ENCODE measurements around the gene SETD1A. TPM values are rescaled to one million over a fixed set of nuclear protein-coding genes. Genes with fewer than 3 reads are reported as not detected.

The SETD1A gene
- total and polyA plus RNA-seq, 2 of the 8 experiments (the other 6 are each of a cell fraction or from before 2014, with no cell fraction given): 4.8 to 29.0 TPM

DNA sequence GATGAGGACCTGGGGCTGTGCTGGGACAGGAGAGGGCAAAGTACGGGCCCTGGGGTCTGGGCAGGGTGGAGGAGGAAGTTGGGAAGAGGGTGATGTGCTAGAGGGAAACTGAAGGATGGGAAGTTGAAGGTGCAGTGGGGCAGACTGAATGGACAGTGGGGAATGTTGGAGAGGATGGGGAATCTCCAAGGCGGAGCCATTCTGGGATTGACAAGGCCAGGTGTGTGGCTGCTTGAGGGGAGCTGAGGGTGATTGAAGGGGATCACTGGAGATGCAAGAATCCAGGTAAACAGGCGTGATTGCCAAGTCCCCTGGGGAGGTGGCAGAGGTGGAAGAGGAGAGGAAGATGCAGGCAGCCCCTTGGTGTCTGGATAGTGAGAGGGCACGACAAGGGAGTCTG lies 18.9 kb downstream of the SETD1A start (continued):
- TF ChIP-seq, protein P1, sequence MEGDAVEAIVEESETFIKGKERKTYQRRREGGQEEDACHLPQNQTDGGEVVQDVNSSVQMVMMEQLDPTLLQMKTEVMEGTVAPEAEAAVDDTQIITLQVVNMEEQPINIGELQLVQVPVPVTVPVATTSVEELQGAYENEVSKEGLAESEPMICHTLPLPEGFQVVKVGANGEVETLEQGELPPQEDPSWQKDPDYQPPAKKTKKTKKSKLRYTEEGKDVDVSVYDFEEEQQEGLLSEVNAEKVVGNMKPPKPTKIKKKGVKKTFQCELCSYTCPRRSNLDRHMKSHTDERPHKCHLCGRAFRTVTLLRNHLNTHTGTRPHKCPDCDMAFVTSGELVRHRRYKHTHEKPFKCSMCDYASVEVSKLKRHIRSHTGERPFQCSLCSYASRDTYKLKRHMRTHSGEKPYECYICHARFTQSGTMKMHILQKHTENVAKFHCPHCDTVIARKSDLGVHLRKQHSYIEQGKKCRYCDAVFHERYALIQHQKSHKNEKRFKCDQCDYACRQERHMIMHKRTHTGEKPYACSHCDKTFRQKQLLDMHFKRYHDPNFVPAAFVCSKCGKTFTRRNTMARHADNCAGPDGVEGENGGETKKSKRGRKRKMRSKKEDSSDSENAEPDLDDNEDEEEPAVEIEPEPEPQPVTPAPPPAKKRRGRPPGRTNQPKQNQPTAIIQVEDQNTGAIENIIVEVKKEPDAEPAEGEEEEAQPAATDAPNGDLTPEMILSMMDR (IDR thresholded peaks at IDR 0.05; ENCODE audit: control extremely low read depth in 1 of 3, insufficient read depth in 1 of 3, low read depth in 1 of 3, low read length in 3 of 3): no peak
- TF ChIP-seq USF2 (IDR thresholded peaks at IDR 0.05; ENCODE audit: low read length) (no peak), KDM1A (IDR thresholded peaks at IDR 0.05; ENCODE audit: borderline replicate concordance, low read length) (no peak), E2F6 (IDR thresholded peaks at IDR 0.05) (no peak), TAF7 (optimal IDR thresholded peaks at IDR 0.05; ENCODE audit: borderline replicate concordance, low read depth, low read length) (no peak), BRCA1 (IDR thresholded peaks at IDR 0.05; ENCODE audit: low read depth, low read length) (no peak)

Data from H1 (cell line).